ENCODE measurements around the gene FOXO3.
"Not testable (repeated sequence)": the region's sequence is repeated elsewhere in the genome, so short reads cannot be mapped to it uniquely, and the experiment has no call there.

FOXO3 gene

DNA sequence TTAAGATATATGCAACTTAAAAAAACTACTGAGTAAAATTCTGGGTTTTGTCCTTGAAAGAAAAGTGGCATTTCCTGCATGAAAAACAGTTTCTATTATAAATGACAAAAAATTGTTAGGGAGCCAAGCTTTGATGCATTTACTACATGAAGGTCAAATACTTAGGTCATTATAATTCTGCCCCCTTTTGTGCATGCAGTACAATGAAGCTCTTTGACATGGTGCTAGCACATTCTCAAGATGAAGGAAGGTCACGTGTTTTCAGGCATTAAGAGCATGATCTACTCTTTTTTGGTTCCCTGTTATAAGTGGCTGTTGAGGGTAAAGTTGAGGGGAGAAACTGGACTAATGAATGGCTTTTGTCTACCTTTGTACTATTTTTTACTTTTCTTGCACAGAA lies 72.7 kb downstream of the FOXO3 start:
- DNase-seq = no peak

DNA sequence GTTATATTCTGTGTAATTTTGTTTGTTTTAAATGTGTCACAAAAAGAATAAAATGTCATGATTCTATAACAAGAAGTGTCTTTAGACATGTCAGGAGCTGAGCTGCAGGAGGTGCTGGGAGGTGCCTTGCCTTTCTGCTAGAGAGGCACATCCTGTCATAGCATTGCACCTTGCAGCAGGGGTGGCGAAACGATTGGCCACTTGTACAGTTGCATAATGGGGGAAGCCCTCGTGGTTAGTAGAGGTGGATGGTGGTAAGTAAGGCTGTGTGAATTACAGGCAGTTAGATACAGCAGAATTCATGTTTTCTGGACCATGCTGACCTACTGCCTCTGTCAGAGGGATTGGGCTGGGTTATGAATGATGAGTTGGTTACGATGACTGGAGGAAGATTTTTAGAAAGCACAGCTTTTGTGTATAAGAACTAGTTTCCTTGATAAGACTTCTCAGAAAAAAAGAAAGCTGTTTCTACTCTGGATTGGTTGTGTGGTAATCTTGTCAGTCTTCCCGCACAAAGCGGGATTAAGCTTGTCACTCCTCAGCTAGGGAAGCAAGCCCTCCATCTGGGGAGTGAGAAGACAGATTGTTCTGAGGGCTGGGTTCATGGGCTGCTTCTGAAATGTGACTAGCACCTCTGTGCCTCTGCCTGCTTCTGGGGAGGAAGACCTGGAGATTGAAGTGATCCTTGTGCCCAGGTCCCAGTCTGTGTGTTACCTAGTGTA lies 74.9 kb downstream of the FOXO3 start:
- no peak for DNase-seq

DNA sequence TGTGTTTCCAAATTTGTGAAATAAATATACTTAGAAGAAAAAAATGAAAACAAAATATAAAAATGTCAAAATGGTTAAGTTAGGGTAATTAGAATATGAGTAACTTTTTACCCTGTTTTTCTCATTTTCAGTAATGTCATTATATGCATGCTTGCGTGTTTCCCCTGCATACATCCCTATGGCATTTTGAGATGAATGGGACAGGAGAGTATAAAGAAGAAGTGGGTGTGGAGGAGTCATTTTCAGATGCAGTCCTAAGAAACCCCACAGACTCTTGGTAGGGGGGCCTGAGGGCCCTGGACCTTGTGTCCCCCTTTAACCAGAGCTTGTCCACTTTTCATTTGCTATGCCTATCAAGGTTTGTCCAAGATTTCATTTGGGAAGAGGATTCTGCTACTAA lies 77.2 kb downstream of the FOXO3 start:
- no peak for DNase-seq

DNA sequence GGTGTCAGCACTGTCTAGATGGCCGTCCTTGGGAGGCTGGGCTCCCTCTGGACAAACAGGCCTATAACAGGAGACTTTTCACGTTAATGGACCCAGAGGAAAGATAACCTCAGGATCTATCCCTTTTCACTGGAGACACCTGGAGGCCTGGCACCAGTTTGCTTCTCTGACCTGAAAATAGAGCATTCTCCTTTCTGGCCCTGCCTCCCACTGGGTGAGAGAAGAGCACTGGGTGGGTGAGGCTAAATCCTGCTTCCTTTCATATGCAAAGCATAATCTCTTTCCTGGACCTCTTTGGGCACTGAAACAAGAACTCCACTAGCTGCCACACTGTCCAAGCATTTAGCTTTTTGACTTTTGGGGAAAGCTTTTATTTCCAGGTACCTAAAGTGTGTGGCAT lies 78.3 kb downstream of the FOXO3 start:
- no peak for DNase-seq

DNA sequence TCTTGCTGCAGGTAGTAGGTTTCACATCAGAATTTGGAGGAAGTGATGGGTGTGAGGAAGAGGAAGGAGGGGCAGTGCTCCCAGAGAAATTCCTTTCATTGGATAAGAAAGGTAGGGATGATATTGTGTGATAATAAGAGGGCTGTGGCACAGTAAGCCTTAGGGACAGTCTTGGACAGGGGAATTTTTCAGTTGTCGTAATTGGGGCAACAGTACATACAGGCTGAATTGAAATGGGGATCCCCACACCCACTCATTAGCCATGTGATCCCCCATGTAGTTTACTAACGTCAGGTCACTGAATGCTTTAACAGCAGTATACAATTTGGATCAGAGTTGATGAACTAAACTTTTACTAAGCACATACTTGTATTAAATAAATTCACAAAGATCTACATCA lies 79.4 kb downstream of the FOXO3 start:
- no peak for DNase-seq

DNA sequence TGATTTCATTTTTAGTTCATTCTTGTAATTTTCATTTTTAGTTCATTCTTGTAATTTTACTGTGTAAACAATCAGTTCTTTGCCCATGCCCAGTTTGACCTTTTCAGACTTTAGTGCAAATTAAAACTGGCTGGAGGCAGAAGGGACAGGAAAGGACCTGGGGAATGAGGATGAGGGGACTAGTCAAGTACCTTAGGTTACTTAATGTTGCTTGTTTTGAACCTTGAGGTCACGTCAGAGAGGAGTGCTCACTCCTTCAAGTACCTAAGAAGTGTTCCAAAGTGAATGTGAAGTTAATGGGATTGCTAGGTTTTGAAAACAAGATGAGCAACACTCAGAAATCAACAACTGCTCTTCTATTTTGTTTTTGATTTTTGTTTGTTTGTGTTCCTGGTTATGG lies 82.5 kb downstream of the FOXO3 start:
- no peak for DNase-seq

DNA sequence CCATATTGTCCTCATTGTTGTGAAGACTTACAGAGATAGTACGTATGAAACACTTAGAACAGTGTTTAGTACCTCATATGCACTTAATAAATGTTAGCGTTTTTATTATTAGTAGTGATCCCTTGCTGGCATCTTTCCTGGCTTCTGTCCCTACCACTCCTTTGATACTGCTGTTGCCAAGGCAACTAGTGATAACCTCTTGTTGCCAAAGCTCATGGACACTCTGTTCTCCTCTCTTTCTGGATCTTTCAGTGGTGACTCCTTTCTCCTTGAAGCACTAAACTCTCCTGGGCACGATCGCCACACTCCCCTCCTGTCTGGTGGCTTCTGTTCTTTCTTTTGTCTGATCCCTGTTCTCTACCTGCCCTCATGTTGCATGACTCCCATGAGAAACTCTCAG lies 83.5 kb downstream of the FOXO3 start:
- DNase-seq = no peak

DNA sequence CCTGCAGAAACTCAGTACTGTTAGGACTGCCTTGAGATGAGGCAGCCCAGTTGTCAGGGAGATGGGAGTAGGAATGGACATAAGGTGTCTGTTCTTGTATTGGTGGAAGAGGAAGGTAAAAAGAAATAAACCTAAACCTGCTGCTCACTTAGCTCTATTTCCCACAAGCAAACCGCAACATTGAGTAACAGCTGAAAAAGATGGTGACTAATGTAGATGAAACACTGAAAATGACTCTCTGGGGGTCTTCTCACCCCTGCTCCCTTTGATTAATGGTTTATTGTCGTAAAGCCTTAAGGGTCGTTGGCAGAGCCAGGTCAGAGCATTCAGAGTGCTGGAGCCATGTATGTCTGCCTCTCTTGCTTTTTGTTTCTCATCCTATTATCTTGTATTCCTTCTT lies 87.5 kb downstream of the FOXO3 start:
- no peak for DNase-seq

DNA sequence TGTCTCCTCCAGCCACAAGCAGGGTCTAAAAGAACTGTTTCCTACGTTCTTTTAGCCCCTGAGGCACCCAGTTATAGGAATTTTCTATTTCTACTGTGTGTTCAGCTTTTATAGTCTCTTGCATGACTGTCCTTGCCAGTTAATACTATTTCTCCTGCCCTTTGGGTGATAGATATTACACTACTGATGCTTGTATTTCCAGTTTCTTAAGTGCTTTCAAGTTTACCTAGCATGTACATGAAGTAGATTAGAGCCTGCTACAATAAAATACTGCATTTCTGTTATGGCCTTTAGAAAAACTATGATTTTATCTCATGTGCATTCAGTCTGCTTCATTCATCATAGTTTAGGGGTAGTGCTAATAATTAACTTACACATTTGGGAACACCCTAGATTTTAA lies 89.6 kb downstream of the FOXO3 start:
- no peak for DNase-seq

DNA sequence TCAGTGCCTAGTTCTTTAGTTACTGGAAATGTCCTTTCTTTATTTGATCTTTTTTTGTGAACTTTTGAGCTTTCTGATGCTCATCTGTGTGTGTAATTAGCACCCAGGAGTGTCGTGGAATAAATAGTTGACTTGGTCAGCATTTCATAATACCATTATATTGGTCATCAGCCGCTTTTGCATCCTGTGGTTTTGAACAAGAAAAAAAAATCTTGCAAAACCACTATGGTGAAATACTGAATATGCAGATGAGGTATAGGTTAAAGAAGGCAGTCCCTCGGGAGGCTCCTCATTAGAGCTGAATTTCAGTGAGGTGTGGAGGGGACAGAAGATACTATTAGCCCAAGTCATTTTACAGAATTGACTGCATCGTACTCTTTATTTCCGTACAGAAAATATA lies 90.1 kb downstream of the FOXO3 start:
- no peak for DNase-seq

DNA sequence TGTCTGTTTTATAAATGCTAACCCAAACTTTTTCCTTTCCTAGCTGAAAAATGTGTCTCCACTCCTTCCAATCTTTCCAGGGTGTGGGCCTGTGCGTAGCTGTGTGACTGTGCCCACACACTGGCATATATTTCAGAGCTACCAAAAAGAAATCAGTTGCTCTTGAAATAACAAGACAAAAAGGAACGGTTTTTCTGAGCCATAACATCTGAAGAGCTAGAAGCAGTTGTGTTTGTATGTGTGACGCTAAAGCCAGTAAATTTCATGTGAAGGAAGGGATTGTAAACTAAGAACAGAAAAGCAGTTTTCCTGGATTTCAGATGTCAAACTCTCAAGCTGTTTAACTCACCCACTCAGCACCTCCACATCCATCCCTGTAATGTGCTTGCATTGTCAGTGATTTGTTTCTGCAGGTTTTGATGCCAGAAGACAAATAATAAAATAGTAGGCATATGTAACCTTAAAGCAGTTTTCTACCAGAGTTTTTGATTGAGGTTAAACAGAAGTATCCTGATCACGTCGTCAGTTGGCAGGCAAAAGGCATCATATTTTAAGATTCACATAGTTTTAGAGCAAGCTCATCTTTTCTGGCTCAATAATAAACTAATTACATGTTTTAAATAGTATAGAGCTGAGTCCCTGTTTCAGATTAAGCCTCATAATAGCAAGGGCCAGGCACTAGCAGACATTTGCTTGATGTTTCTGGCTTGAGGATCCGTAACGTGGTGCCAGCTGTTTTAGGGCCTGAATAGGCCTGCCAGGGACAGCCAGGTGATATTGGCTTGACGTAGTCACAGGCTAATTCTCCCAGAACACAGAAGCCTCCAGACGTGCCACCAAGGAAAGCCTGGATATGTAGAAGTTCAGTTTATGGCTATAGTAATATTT lies 90.9 kb downstream of the FOXO3 start:
- DNase-seq = no peak

DNA sequence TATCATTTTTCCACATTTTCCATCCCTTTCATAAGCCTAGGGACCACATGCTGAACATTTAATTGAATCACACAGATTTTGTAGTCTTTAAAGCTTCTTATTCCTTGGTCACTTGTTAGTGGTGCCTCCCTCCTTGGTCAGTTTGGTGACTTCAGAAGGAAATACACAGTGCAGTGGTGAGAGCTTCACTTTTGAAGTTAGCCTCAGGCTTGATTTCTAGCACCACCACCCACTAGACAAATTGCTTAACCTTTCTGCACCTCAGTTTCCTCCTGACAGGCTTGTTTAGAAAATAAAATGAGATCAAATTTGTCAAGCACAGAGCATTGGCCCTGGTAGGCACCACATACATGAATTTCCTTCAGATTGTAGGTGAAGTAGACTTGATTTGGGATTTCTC lies 91.7 kb downstream of the FOXO3 start:
- no peak for DNase-seq

DNA sequence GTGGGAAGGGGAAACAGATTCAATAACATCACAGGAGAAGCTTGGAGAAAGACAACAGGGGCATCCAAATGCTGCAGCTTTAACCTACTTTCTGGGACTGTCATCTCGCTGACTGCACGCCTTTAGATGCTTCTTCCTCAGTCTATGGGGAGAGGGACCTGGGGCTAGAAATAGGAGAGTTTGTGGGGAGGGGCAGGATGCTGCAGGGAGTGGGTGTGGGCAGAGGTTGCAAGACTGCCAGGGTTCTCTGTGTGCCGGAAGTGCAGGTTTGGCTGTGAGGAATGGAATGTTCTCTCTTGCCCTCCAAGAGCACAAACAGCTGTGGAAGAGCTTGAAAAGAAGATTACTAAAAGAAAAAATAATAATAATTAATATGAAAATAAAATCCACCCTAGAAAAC lies 93.2 kb downstream of the FOXO3 start:
- no peak for DNase-seq

DNA sequence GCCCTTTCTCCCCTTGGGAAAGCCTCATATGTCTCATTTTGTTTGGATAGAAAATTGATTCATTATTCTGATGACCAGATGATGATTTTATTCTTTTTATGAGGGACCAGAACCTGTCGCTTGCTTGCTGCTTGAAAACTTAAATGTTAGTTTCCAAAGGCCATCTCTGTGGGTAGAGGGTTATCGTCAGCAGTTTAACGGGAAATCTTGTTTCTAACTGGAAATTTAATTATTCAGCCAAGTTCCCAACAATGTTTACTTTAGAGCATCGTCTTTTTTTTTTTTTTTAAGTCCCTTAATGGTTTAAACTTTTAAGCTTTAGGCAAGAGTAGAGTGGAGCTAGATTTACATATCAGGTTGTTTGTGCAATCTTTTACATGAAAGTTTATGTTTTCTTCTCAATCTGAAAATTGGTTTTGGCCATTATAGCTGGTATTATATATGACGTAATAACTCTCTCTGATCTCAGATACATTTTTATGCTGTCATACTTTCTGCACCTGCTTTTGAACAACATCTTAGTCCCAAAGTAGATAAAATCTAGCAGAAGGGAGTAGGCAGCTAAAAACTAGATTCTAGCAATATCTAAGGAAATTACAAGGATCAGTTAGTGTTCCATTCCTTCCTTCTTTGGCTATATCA lies 93.9 kb downstream of the FOXO3 start:
- DNase-seq = no peak

DNA sequence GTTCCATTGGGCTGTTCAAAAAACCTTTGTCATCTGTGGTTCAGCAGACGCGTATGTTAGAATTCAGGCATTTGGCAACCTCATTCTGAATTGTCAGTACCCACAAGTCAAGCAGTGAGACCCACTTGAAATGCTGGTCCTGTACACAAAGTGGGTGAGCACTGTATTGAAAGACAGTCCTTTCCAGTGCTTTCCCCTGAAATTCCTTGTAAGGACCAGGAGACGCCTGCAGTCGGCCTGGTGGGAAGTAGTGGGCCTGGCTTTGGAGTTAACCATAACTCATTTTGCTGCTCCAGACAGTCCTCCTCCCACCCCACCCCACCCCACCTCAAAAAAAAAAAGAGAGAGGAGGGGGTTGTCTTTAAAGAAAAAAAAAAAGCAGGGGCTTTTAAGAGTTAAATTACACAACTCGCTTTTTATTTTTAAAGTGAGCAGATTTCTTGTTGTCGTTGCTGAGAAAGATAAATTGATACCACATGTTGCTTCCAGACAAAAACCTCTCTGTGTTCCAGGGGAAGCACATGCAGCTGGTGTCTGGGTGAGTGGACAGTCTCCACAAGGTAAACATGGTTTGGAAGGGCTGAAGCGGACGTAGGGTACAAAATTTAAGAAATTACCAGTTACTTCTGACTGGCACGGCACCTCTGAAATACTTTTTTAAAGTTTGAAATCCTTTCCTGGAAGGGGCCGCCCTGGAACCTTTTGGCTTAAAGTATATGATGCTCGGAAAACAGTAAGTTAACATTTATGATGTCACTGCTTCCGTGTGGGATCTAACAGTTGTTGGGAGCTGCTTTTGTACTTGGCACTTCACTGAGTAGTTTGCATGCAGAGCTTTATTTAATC lies 95.3 kb downstream of the FOXO3 start:
- DNase-seq = no peak

DNA sequence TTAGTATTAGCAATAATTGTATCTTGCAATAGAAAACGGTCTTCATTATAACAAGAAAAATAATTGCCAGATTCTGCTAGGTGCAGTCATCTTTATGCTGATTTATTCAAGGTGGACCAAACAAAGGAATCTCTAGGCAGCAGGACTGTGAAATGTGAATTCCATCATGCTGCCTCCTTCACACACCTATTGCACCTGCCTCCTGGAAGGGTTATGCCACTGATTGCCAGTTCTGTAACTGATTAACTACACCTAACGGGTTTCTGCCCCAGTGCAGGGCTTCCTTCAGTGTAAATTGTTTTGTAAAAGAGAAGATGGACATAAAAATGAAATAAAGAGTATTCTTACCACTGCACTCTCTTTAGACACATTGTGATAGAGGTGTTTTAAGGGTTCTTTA lies 96.1 kb downstream of the FOXO3 start:
- DNase-seq = no peak

DNA sequence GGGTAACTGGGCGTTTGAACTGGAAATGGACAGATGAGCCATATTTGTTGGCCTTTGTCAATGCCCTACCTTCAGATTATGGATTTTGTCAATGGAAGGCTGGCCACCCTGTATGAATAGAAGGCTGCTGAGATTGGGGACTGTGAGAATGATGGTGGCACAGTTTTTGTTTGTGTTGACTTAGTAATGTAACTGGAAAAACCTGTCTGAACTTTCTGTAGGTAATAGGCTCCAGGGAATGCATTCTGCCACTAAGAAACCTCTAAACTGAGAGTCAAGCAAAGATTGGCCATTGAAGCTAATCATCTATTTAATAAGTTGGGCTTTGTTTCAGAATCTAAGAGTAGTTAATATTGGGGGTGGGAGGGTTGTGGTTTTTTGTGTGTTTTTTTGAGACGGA lies 97.5 kb downstream of the FOXO3 start:
- no peak for DNase-seq

DNA sequence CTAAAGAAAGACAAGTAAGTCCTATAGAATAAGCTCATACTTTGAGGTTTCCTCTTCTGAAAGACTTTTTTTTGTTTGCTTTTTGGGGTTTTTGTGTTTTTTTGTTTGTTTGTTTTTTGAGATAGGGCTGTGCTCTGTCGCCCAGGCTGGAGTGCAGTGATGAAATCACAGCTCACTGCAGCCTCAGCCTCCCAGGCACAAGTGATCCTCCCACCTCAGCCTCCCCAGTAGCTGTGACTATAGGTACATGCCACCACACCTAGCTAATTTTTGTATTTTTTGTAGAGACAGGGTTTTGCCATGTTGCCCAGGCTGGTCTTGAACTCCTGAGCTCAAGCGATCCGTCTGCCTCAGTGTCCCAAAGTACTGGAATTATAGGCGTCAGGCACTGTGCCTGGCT lies 98.1 kb downstream of the FOXO3 start:
- DNase-seq = not testable (repeated sequence)

DNA sequence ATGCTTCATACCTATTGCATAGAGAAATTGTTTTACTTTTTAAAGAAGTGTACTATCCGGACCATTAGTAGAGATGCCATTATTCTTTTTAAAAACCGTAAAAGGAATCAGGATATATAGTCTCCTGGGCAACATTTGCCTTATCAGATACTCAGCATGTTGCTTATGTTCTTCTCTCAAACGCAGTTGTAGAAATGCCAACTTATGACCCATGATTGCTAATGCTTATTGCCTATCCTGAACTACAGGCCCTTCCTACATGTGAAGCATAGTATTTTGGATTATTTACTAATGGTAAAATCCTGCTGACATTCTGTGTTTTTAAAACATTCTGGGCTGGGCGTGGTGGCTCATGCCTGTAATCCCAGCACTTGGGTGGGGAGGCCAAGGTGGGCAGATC lies 99.5 kb downstream of the FOXO3 start:
- no peak for DNase-seq

DNA sequence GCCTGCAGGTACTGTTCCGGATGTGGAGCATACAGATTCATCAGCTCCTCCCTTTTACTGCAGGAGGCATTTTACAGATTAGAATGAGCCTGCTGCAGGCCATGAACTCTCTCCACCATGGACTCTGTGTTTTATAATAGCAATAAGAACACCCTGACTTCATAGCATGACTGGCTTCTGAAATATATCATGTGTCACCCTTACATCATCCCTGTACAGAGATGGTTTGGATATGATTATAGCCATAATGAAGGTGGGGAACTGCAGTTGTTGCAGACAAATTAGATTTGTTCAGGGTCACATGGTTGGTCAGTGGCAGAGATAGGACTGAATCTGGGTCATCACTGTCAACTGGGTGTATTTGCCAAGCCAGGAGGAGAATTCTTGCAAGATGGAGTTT lies 100.7 kb downstream of the FOXO3 start:
- DNase-seq = no peak

DNA sequence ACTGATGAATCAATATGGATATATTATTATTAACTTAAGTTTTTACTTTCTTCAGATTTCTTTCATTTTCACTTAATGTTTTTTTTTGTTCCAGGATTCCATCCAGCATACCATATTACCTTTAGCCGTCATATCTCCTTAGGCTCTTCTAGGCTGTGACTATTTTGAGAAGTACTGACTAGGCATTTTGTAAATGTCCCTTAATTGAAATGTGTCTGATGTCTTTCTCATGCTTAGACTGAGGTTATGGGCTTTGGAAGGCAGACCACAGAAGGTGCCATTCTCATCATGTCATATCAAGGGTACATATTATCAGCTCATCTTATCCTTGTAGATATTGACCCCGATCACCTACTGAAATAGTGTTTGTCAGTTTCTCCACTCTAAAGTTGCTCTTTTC lies 101.3 kb downstream of the FOXO3 start:
- DNase-seq = no peak

DNA sequence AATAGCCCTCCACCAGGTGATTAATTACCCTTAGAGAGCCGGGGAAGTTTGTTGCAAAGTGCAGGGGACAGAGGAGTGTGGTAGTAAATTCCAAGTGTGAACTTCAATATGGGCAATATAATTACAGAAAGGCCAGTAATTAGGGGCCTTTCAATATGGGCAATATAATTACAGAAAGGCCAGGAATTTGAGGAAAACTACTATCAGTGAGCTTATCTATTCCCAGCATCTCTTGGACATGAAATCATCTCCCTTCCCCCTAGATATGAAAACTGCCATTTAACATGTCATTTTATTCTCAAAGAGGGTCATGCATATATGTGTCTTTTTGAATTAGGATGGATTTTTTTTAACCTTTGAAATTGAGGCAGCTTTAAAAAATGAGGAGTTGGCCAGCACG lies 102.0 kb downstream of the FOXO3 start:
- no peak for DNase-seq

DNA sequence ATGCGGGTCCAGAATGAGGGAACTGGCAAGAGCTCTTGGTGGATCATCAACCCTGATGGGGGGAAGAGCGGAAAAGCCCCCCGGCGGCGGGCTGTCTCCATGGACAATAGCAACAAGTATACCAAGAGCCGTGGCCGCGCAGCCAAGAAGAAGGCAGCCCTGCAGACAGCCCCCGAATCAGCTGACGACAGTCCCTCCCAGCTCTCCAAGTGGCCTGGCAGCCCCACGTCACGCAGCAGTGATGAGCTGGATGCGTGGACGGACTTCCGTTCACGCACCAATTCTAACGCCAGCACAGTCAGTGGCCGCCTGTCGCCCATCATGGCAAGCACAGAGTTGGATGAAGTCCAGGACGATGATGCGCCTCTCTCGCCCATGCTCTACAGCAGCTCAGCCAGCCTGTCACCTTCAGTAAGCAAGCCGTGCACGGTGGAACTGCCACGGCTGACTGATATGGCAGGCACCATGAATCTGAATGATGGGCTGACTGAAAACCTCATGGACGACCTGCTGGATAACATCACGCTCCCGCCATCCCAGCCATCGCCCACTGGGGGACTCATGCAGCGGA lies 102.9 kb downstream of the FOXO3 start:
- DNase-seq = not testable (repeated sequence)

All from T-helper 9 cell (primary cell).